NCI-H774 (cell line): ENCODE results near the gene POU6F2.

Experiments used
- DNase-seq: peaks from one replicate; lab custom pipeline; 2025; lab: John Stamatoyannopoulos, UW

The POU6F2 gene

GRCh38 chr7:39434012-39434411 is 456.3 kb downstream of the POU6F2 start:
- DNase-seq, result no peak

- DNase-seq, result no peak
These were observed 468.8 kb downstream of the POU6F2 start for GRCh38 chr7:39446546-39446945.

- no peak for DNase-seq
These were observed 474.2 kb downstream of the POU6F2 start for GRCh38 chr7:39451901-39452300.

GRCh38 chr7:39453743-39454355 is 476.1 kb downstream of the POU6F2 start:
- DNase-seq, result no peak

GRCh38 chr7:39458061-39458745 is 480.5 kb downstream of the POU6F2 start:
- no peak for DNase-seq

GRCh38 chr7:39459636-39460035 is 481.9 kb downstream of the POU6F2 start:
- DNase-seq, result no peak

- DNase-seq, result no peak
These were observed 482.8 kb downstream of the POU6F2 start for GRCh38 chr7:39460486-39460885.

- no peak for DNase-seq
These were observed 483.6 kb downstream of the POU6F2 start for GRCh38 chr7:39461263-39461820.

- no peak for DNase-seq
These were observed 485.5 kb downstream of the POU6F2 start for GRCh38 chr7:39463252-39463651.

GRCh38 chr7:39464350-39465054 is 486.8 kb downstream of the POU6F2 start:
- no peak for DNase-seq

- peak; percentile 39 for DNase-seq
These were observed 487.6 kb downstream of the POU6F2 start for GRCh38 chr7:39465055-39465929.

GRCh38 chr7:39468261-39468660 is 490.6 kb downstream of the POU6F2 start:
- no peak for DNase-seq

GRCh38 chr7:39468808-39469374 is 491.2 kb downstream of the POU6F2 start:
- no peak for DNase-seq

GRCh38 chr7:39480901-39481300 is 503.2 kb downstream of the POU6F2 start:
- no peak for DNase-seq

- DNase-seq, result no peak
These were observed 511.0 kb downstream of the POU6F2 start for GRCh38 chr7:39488467-39489393.

- no peak for DNase-seq
These were observed 512.6 kb downstream of the POU6F2 start for GRCh38 chr7:39490296-39490695.

GRCh38 chr7:39493934-39494333 is 516.2 kb downstream of the POU6F2 start:
- DNase-seq, result no peak

GRCh38 chr7:39501358-39501757 is 523.6 kb downstream of the POU6F2 start:
- DNase-seq, result no peak

GRCh38 chr7:39504963-39505362 is 527.3 kb downstream of the POU6F2 start:
- DNase-seq, result no peak

- no peak for DNase-seq
These were observed 530.3 kb downstream of the POU6F2 start for GRCh38 chr7:39507866-39508551.
